ACC112 (cell line): ENCODE measurements around the gene ZFP62.

Source experiments
- H2AFZ ChIP-seq: fragments of 200-600 bp; sonication (generic); one replicate; pipeline ENCODE4 v1.6.0; 2017; ENCODE audit warnings: antibody characterized with exemption, low read length; ENCODE audit not compliant: unreplicated experiment
- H3K27ac ChIP-seq: fragments of 200-600 bp; sonication (generic); 2 replicates; pipeline ENCODE4 v1.5.1; 2014; ENCODE audit warnings: low read depth, mild to moderate bottlenecking, antibody characterized with exemption, low read length, moderate library complexity
- H3K27me3 ChIP-seq: fragments of 200-600 bp; sonication (generic); 2 replicates; pipeline ENCODE4 v1.6.1; 2014; ENCODE audit warnings: mild to moderate bottlenecking, antibody characterized with exemption, low read length, moderate library complexity, mixed read lengths; ENCODE audit not compliant: insufficient read depth
- H3K36me3 ChIP-seq: fragments of 200-600 bp; sonication (generic); 2 replicates; pipeline ENCODE4 v1.6.1; 2016; ENCODE audit warnings: mild to moderate bottlenecking, antibody characterized with exemption, low read length, moderate library complexity, mixed read lengths; ENCODE audit not compliant: insufficient read depth
- H3K4me1 ChIP-seq: fragments of 200-600 bp; sonication (generic); one replicate; pipeline ENCODE4 v1.6.1; 2016; ENCODE audit warnings: low read length, mixed read lengths; ENCODE audit not compliant: insufficient read depth, unreplicated experiment, control insufficient read depth
- H3K4me3 ChIP-seq: fragments of 200-600 bp; sonication (generic); 2 replicates; pipeline ENCODE4 v1.5.1; 2014; ENCODE audit warnings: mild to moderate bottlenecking, low read depth, low read length
- H3K79me2 ChIP-seq: fragments of 200-600 bp; sonication (generic); one replicate; pipeline ENCODE4 v1.6.0; 2016; ENCODE audit warnings: low read length; ENCODE audit not compliant: control insufficient read depth, unreplicated experiment, insufficient read depth

Gene ZFP62

GRCh38 chr5:180866985-180867384 lies 5.9 kb upstream of the ZFP62 start:
- Histone ChIP-seq H2AFZ (no peak overlapping the region), H3K36me3 (no peaks in the 10 kb centered on the region), H3K27me3 (no peaks in the 10 kb centered on the region; the same call in 1 of the 2 replicates), H3K4me3 (no peak overlapping the region), H3K79me2 (no peaks in the 10 kb centered on the region), H3K4me1 (no peaks in the 10 kb centered on the region), H3K27ac (no peak overlapping the region)

GRCh38 chr5:180865981-180866695 lies 5.1 kb upstream of the ZFP62 start:
- Histone ChIP-seq H3K4me1 (no peaks in the 10 kb centered on the region), H3K36me3 (no peaks in the 10 kb centered on the region), H3K4me3 (no peak overlapping the region), H3K27ac (no peak overlapping the region), H3K79me2 (no peaks in the 10 kb centered on the region), H3K27me3 (no peaks in the 10 kb centered on the region; the same call in 1 of the 2 replicates), H2AFZ (no peak overlapping the region)

GRCh38 chr5:180862645-180863044 lies 1.6 kb upstream of the ZFP62 start:
- H3K27ac ChIP-seq: no peak overlapping the region
- peaks cover 13% of the 10 kb centered on the region for H3K79me2 ChIP-seq
- H3K4me3 ChIP-seq: no peak overlapping the region
- H3K36me3 ChIP-seq: 0 out of 2 replicates have a peak, but pooled peaks cover 5% of the 10 kb centered on the region
- H3K4me1 ChIP-seq: peaks cover 5% of the 10 kb centered on the region
- H2AFZ ChIP-seq: no peak overlapping the region
- H3K27me3 ChIP-seq: no peaks in the 10 kb centered on the region

- peaks cover 20% of the 10 kb centered on the region for H3K36me3 ChIP-seq
- peaks cover 13% of the 10 kb centered on the region for H3K79me2 ChIP-seq
- H3K4me1 ChIP-seq: peaks cover 5% of the 10 kb centered on the region
- H3K27ac ChIP-seq: peak overlapping the region; percentile 57; the same call in 1 of the 2 replicates
- H3K27me3 ChIP-seq: no peaks in the 10 kb centered on the region
- peak overlapping the region; percentile 100 for H3K4me3 ChIP-seq
- peak overlapping the region; percentile 91 for H2AFZ ChIP-seq
Observed at GRCh38 chr5:180860273-180860886, 696 bp downstream of the ZFP62 start.

- Histone ChIP-seq H3K79me2 (peaks cover 13% of the 10 kb centered on the region), H3K4me1 (peaks cover 5% of the 10 kb centered on the region), H3K36me3 (peaks cover 36% of the 10 kb centered on the region), H3K4me3 (no peak overlapping the region), H3K27me3 (no peaks in the 10 kb centered on the region), H2AFZ (no peak overlapping the region), H3K27ac (no peak overlapping the region)
Observed at GRCh38 chr5:180858586-180858985, 2.5 kb downstream of the ZFP62 start.

- H3K27me3 ChIP-seq: no peaks in the 10 kb centered on the region
- no peak overlapping the region for H3K4me3 ChIP-seq
- no peak overlapping the region for H3K27ac ChIP-seq
- H3K36me3 ChIP-seq: peaks cover 72% of the 10 kb centered on the region
- H3K4me1 ChIP-seq: no peaks in the 10 kb centered on the region
- H2AFZ ChIP-seq: no peak overlapping the region
- peaks cover under 1% of the 10 kb centered on the region for H3K79me2 ChIP-seq
Observed at GRCh38 chr5:180853848-180854176, 7.3 kb downstream of the ZFP62 start.

GRCh38 chr5:180853121-180853847 lies 7.8 kb downstream of the ZFP62 start:
- Histone ChIP-seq H3K79me2 (no peaks in the 10 kb centered on the region), H3K4me3 (no peak overlapping the region), H2AFZ (no peak overlapping the region), H3K27me3 (no peaks in the 10 kb centered on the region), H3K4me1 (no peaks in the 10 kb centered on the region), H3K27ac (no peak overlapping the region), H3K36me3 (peaks cover 77% of the 10 kb centered on the region)

GRCh38 chr5:180852495-180852894 lies 8.6 kb downstream of the ZFP62 start:
- Histone ChIP-seq H3K27ac (no peak overlapping the region), H3K4me1 (no peaks in the 10 kb centered on the region), H3K36me3 (peaks cover 81% of the 10 kb centered on the region), H2AFZ (no peak overlapping the region), H3K79me2 (no peaks in the 10 kb centered on the region), H3K27me3 (no peaks in the 10 kb centered on the region), H3K4me3 (no peak overlapping the region)

GRCh38 chr5:180850434-180851078 lies 10.5 kb downstream of the ZFP62 start:
- no peaks in the 10 kb centered on the region for H3K27me3 ChIP-seq
- H3K36me3 ChIP-seq: peaks cover 76% of the 10 kb centered on the region
- H3K4me3 ChIP-seq: no peak overlapping the region

GRCh38 chr5:180849827-180850226 lies 11.2 kb downstream of the ZFP62 start:
- Histone ChIP-seq H2AFZ (no peak overlapping the region), H3K36me3 (peaks cover 69% of the 10 kb centered on the region), H3K79me2 (no peaks in the 10 kb centered on the region), H3K4me1 (no peaks in the 10 kb centered on the region), H3K27me3 (no peaks in the 10 kb centered on the region), H3K27ac (no peak overlapping the region), H3K4me3 (no peak overlapping the region)

More at GRCh38 chr5:180850434-180851078, 10.5 kb downstream of the ZFP62 start:
- Histone ChIP-seq H3K4me1 (no peaks in the 10 kb centered on the region), H3K27ac (no peak overlapping the region), H3K79me2 (no peaks in the 10 kb centered on the region), H2AFZ (no peak overlapping the region)
